DMS 273 (cell line): ENCODE data around the gene SGMS2.

Source experiments
- DNase-seq: peaks from one replicate; lab custom pipeline; 2025; ENCODE audit not compliant: unreplicated experiment; lab: John Stamatoyannopoulos, UW

The SGMS2 gene

DNA sequence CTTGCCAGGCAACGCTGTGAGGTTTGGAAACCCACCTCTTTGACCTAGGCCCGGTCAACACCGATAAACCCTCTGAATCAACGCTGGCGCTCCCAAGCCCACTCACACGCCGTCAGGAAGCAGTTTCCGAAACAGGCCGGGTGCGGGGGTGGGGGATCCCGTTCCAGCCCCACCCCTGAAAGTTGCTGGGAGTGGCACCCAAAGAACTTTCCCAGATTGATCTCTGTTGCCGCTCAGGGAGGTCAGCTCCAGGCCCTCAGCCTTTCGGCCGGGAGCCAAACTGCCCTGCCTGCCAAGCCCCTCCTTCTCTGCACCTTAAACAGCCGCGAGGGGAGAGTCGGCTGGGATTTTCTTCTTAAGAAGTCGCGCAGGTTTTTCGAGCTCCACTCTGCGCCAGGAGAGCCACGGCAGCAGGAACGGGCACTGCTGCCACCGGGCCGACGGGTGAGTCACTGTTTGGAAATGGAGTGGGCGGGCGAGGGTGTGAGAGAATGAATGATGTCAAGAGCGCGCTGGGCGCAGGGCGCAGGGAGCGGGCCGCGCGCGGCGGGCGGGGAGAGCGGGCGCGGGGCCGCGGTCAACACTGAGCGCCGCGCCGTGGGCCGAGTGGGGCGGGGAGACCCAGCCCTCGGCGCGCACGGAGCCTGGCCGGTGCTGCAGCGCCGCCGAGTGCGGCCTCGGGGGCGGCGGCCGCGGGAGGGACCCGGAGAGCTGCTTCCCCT, at the start of gene SGMS2:
Gene SGMS2 (plus strand): TSS at position 583 of the 722 bp plus-strand sequence. CDS start 70,622 bp downstream, outside the sequence.
- DNase-seq, result peak; percentile 76

DNA sequence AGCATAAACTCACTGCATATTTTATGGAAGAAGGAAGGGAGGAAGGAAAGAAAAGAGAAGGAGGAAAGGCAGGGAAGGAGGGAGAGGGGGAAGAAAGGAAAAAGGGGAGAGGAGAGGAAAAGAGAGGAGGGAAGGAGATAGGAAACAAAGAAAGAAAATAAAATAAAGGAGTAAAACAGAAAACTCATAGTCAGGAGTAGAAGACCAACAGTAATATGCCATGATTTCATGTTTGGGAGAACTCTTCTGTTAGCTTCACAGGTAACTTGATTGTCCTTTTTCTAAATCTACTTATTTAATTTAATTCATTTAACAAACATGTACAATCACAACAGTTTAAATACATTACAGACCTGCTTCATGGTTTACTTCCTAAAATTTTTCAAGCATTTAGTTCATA, 46.8 kb upstream of the SGMS2 start:
- DNase-seq, result no peak

- DNase-seq, result no peak
Observed at GRCh38 chr4:107778784-107779530, 45.8 kb upstream of the SGMS2 start.

GRCh38 chr4:107780665-107781064, 44.1 kb upstream of the SGMS2 start:
- peak; percentile 41 for DNase-seq

GRCh38 chr4:107791902-107792301, 32.8 kb upstream of the SGMS2 start:
- no peak for DNase-seq

DNA sequence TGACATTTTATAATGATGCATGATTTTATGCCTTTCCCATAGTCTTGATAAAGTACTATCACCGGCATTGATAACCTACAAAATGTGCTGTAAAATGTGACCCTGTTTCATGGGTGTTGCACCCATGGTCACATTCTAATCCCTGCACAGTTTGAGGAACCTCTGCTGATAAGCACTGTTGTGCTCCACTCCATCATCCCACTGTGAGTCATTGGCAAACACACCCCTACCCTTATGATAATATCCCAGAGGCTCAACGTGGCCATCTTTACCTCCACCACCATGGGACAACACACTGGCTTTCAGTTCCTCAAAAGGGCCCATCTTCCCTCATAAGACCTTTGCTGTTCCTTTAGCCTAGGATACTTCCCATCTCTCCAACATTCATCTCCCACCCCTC, 32.0 kb upstream of the SGMS2 start:
- DNase-seq, result no peak

GRCh38 chr4:107793996-107794395, 30.7 kb upstream of the SGMS2 start:
- no peak for DNase-seq

GRCh38 chr4:107799669-107800450, 24.9 kb upstream of the SGMS2 start:
- no peak for DNase-seq

- DNase-seq, result no peak
Observed at GRCh38 chr4:107800706-107801105, 24.0 kb upstream of the SGMS2 start.

GRCh38 chr4:107801766-107802211, 22.9 kb upstream of the SGMS2 start:
- no peak for DNase-seq

GRCh38 chr4:107804956-107805355, 19.8 kb upstream of the SGMS2 start:
- no peak for DNase-seq

GRCh38 chr4:107806196-107806595, 18.5 kb upstream of the SGMS2 start:
- DNase-seq, result no peak

- no peak for DNase-seq
Observed at GRCh38 chr4:107808572-107808971, 16.2 kb upstream of the SGMS2 start.

DNA sequence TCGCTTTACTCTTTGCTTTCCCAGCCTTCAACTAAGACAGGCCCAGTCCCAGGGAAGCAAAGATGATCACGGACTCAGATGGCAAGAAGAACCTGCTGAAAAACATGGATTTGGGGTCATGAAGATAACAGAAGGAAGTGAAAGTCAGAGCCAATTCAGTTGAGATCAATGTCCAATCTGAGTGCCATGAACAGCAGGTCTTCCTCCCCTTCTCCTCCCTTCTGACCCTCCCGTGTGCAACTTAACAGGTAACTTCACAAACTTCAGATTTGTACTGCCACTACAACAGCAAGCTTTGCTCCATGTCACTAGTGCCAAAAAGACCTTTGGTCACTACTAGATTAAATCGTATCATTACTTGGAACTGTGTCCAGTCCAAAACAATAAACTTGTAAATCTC, 15.5 kb upstream of the SGMS2 start:
- no peak for DNase-seq

DNA sequence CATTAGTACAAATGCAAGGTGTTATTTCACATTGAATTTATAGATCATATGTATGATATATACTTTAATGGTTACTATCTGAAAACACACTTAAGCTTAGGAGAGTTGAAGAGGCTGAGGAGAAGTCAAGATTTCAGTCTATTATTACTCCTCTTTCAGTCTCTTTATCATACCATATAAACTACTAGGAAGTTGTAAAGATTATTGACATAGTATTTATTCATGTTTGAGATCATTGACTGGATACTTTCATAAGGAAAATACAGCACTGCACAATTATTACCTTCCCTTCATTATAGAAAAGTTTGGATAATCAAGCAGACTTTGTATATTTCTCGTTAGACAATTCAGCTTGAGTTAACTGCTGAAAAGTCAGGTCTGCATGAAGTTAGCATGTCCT, 10.0 kb upstream of the SGMS2 start:
- no peak for DNase-seq

- DNase-seq, result peak; percentile 2
Observed at GRCh38 chr4:107815158-107815557, 9.6 kb upstream of the SGMS2 start.

DNA sequence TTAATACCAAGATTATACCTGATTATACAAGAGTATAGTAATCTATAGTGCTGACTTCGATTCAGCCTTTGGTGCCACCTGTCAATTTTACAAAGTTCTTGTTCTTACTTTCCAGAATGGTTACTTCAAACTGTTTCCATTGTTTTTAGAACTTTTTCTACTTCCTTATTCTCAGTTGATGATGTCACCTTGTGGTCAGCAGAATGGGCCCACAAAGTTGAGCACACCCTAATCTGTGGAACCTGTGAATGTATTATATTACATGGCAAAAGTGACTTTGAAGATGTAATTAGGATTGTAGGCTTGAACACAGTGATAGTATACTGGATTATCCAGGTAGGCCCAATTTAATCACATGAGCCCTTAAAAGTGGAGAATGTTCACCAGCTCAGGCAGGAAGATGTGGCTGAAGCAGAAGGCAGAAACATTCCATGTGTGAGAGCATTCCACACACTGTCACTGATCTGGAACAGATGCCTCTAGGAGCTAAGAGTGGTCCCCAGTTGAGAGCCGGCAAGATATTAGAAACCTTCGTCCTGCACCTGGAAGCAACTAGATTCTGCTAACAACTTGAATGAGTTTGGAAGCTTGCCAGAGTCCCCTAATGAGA, 6.3 kb upstream of the SGMS2 start:
- peak; percentile 5 for DNase-seq

DNA sequence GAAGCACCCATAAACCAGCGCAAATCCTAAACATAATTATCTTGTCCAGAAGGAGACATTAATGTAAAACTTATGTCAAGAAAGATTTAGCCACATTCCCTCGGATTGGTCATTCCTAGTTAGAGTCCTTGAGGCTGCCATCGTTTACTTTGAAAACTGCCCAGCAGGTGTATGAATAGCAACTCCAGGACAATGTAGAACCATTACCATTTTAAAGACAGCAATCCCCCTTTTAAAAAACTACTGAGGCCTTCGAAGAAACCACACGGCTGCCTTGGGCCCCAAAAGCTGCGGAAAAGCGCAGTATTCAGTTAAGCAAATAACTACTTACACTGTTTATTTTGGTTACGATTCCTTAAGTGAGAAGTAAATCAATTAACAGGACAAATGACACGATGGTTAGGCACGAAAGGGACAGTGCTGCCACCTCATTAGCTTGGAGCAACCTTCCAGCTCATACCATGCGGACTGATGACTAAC, 822 bp upstream of the SGMS2 start:
- DNase-seq, result no peak

GRCh38 chr4:107825072-107825824, 516 bp downstream of the SGMS2 start:
- peak; percentile 64 for DNase-seq

DNA sequence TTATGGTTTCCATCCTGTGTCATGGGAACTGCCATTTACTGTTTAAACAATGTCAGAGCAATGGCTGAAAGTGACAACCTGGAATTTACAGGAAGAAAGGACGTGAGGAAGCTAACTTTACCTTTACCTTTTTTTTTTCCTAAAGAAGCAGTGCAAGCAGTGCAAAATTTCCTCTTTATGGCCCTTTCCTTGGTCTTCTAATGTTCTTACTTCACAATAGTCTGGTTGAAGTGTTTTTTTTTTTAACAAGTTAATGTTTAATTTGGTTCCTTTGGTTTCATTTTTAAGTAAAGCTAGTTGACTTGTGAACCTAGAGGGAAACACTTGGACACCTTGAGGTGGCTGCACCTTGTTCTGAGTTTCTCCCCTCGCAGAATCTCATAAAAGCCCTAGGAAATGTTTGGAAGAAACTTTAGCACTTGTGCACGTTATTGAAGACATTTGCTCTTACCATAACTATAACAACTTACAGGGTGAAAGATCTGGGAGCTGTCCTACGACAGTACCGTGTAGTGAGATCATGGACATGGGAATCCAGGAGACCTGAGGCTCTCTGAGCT, 1.8 kb downstream of the SGMS2 start:
- no peak for DNase-seq
